TTC549 (cell line): ENCODE data around the gene DUS2.
"Not testable (repeated sequence)": the region's sequence is repeated elsewhere in the genome, so short reads cannot be mapped to it uniquely, and the experiment has no call there.

Experiments
- FAIRE-seq: peaks from 2 replicates; lab custom pipeline; 2012; peaks lifted over from hg19 to GRCh38; lab: Jason Lieb, UNC

DUS2 gene

DNA sequence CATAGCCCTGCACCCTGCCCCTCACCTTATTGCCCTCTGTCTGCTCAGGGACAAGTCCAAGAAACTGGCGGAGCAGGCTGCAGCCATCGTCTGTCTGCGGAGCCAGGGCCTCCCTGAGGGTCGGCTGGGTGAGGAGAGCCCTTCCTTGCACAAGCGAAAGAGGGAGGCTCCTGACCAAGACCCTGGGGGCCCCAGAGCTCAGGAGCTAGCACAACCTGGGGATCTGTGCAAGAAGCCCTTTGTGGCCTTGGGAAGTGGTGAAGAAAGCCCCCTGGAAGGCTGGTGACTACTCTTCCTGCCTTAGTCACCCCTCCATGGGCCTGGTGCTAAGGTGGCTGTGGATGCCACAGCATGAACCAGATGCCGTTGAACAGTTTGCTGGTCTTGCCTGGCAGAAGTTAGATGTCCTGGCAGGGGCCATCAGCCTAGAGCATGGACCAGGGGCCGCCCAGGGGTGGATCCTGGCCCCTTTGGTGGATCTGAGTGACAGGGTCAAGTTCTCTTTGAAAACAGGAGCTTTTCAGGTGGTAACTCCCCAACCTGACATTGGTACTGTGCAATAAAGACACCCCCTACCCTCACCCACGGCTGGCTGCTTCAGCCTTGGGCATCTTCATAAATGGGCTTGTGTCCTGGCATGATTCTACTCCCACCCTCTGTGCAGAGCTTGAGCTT lies 55.8 kb downstream of the DUS2 start:
- FAIRE-seq = no peak

DNA sequence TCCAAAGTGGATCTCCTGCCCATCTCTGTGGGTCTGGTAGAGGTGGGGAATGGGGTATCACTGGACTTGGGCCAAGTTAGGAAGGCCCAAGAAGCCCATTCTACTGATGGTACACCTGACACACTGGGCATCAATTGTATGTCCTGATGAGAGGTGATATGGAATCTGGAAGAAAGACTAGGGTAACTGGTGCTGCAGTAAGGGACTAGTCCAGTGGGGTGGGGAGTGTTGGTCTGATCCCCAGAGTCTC lies 56.2 kb downstream of the DUS2 start:
- no peak for FAIRE-seq

DNA sequence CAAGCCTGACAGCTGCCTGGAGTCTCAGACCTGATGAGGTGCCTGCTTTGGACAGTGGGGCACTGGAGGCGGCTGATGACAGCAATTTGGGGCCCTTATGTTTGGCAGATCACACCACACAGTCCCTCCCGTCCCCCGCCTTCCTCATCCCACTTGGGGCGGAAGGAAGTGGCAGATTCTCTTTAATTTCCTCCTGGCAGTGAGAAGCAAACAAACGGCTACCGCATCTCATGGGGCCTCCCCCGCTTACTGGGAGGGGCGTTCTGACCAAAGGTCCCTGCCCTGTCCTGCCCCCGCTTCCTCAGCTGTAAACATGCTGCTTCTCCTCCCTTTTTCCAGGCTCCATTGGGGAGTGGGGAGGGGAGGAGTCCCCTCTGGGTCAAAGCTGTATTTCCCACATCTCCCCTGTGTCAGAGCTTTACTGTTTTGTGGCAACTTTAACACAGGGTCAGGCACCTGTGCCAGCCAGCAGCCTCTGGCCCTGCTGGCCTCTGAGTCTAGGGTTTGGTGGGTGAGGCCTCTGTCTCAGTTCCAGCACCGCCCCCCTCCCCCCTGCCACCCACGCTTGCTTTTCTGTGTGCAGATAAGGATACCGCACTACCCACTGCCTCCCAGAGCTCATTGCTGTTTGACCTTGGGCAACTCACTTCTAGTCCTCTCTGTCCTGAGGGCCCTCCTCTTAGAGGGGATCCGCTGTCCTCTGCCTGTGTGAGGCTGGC lies 56.7 kb downstream of the DUS2 start:
- no peak for FAIRE-seq

DNA sequence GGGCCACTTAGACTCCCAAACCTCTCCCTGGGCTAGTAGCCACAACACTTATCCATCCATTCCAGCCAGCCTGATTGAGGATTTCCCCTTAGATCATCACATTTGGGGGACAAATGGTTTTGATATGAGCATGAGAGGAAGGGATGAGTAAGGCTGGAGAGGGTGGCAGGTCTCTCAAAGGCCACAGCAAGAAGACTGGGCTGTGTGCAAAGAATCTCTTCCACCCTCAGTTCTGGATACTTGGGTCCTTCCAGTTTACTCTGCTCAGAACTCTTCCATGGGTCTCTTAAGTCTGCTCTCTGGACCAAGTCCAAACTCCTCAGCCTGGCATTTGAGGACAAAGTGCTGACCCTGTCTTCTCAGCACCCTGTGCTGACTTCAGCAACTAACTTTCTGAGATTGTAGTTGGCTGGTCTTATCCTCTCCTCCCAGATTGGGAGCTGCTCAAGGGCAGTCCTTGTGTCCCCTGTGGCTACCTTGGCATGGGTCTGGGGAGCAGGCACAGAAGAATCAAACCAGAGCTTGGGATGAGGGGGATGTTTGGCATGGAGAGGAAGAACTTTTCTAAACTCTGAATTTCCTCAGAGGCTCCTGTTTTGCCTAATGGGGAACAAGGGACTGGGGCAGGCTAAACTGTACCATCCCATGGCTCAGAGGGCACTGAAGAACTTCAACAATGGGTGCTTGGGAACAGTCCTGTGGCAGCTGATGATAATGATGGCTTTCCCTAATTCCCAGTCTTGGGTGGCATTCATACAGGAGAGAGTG lies 59.0 kb downstream of the DUS2 start:
- no peak for FAIRE-seq

DNA sequence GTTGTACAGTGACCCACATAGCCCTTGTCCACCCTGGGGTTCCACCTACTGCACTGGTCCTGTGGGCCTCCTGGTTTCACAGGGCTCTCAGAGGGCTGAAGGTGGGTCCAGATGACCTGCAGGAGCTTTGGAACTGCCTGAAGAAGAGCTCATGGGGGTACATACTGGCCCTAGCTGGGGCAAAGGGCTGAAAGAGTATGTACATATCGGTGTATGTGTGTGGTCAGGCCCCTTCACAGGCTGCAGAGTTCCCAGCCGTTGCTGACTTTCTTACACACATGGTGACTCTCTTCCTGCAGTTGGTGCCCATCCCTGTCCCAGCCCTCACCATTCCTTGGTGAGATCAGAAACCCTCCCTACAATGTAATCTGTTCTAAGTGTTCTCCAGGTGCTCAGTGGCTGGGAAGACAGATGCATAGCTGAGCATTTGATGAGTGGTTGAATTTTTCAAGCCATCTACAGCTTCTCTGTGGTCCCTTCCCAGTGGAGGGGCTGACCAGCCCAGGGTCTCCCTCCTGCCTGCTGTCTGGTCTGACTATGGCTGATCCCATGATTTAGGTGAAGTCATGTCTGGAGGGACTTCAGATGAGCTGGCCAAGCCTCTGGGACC lies 59.6 kb downstream of the DUS2 start:
- FAIRE-seq = no peak

DNA sequence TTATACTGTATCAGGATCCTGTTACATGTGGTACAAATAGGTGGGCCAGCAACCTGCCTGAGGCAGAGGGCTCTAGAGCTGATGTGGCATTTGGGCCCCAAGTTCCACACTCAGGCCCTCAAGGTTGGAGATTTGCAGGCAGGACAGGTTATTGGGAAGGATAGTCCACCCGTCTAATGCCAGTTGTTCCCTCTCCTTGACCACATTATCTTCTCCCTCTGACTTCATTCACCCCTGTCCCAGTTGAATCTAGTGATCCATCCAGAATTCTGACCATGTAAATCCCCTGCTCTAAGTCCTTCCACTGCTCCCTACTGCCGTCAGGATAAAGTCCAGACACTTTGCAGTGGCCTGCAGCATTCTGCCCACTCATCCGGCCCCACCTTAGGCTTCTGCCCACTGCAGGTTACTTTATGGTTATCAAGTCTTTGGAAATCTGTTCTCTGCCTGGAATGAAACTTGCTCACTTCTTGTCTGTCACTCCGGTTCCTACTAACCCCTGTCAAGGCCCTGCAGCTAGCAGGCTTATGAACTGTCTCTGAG lies 60.2 kb downstream of the DUS2 start:
- FAIRE-seq = no peak

DNA sequence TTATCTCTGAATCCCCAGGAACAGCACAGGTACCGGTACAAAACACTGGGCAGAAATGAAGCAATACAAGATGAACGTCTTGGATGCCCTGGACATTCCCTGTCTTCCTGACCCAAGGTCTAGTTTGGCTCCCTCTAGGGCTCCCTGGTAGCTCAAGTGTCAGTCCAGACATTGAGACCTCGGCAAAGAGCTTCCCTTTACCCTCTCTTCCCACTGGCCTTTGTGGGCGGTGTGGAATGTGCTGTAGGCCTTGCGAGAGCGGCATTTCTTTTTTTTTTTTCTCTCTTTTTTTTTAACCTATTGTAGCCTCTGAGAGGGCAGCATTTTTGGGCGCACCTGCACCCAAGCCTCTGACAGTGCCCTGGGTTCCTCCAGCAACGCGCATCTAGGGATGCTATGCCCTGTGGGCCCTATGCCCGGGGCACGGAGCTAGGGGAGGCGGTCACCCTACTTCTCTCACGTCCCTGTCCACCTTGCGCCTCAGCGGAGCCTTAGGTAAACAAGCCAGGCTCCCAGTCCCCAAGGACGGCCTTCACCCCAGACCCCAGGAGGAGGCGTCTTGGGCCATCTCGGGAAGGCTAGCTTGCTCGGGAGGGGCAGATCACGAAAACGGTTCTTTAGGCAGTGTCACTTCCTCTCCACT lies 60.9 kb downstream of the DUS2 start:
- no peak for FAIRE-seq

DNA sequence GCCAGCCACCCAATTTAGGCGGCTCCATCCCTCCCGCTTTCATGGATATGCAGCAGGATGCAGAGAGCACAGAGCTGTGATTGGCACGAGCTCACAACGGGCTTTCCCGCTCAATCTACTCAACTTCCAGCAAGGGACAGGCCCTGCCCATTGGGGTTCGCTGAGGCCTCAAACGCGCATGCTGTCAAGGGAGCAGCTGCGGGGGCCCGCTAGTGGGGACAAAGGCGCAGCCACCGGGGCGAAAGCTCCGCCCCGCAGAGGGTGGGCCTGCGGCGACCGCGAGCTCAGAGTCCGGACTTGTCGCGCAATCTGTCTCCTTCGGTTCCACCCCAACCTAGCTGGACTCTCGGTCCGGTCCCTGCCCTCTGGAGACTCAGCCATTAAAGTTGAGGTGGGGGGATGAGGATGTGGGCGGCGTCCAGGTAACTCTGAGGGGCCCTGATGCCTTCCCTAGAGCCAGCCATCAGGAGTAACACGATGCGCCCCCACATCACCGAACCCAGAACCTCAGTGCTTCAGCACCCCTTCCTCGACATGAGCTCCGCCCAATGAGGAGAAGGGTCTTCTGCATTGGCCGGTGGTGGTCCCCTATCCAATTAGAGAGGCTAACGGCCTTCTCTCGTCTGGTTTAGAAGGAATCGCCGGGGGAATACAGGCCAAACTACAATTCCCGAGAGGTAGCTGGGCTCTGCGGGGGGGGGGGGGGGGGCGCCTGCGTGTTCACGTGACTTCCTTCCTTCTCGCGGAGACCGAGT lies 61.6 kb downstream of the DUS2 start:
- no peak for FAIRE-seq

DNA sequence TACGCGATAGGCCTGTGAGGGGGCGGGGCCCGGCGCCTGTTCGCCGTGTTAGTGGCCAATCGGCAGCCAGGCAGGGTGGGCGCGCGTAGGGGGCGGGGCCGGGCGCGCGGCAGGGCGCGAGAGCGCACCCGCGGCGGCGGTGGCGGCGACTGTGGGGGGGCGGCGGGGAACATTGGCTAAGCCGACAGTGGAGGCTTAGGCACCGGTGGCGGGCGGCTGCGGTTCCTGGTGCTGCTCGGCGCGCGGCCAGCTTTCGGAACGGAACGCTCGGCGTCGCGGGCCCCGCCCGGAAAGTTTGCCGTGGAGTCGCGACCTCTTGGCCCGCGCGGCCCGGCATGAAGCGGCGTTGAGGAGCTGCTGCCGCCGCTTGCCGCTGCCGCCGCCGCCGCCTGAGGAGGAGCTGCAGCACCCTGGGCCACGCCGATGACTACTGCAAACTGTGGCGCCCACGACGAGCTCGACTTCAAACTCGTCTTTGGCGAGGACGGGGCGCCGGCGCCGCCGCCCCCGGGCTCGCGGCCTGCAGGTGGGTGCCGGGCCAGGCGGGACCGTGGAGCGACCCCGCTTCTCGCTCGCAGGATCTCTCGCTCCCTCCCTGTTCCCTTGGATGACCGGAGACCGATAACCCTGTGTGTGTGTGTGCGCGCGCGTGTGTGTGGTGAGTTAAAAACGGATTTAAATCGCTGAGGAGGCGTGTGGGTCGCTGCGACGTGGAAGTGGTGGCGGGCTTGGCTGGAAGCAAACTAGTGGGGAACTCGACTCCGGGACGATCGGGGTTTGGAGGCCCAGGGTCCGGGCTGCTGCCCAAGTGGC lies 62.4 kb downstream of the DUS2 start, which contains the start of gene NFATC3:
Gene NFATC3, plus strand, starts transcription at position 112 of the 813 bp plus-strand sequence. Its CDS starts 312 bp downstream, at position 424.
- FAIRE-seq = no peak

DNA sequence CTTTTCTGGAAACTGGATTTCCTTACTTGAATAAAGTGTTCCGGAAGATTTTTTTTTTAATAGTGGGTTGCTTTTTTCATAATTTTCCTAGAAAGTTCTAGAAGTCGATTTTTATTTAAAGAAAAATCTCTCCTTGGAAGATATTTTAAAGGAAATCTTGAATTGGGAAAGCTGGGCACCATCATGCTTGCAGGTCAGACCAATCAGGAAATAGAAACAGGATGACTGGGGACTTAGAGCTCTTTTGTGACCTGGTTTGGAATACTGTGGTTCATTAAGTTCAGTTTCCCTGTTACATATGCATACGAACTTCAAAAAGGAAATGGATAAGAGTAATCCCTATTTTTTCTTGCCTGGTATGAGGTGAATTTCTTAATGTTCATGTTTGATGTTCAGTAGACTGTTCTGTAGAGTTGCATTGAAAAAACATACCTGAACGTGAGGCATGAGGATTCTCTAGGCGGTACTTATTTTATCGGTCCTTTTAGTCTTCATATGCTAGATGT lies 63.3 kb downstream of the DUS2 start:
- FAIRE-seq = no peak

DNA sequence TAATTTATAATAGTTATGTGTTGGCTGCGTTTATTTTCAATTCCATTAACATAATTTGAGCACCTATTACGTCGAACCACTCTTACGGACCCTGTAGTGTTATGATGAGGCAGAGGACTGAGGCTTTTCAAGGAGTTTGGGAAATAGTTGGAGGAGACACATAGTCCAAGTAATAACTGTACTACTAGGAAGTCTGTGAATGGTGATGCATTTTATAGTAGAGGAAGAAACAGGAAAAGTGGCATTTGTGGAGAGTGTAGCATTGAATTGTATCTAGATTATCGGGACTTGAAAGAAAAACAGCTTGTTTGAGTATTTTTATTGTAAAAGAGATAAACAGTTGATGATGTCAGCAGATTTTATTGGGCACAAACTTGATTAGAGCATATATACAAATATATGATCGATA lies 63.8 kb downstream of the DUS2 start:
- no peak for FAIRE-seq

DNA sequence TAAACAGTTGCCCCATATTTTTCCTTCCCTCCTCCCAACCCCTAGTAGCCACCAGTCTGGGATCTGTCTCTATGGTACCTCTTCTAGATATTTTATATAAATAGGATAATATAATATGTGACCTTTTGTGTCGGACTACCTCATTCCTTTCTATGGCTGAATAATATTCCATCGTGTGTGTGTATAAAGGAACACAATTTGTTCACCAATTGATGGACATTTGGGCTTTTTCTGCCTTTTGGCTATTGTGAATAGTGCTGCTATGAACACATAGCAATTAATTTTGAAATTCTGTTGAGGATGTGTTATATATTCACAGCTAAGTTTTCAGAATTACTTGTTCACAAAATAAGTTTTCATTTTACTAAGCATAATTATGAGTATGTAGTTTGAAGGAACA lies 64.6 kb downstream of the DUS2 start:
- FAIRE-seq = no peak

DNA sequence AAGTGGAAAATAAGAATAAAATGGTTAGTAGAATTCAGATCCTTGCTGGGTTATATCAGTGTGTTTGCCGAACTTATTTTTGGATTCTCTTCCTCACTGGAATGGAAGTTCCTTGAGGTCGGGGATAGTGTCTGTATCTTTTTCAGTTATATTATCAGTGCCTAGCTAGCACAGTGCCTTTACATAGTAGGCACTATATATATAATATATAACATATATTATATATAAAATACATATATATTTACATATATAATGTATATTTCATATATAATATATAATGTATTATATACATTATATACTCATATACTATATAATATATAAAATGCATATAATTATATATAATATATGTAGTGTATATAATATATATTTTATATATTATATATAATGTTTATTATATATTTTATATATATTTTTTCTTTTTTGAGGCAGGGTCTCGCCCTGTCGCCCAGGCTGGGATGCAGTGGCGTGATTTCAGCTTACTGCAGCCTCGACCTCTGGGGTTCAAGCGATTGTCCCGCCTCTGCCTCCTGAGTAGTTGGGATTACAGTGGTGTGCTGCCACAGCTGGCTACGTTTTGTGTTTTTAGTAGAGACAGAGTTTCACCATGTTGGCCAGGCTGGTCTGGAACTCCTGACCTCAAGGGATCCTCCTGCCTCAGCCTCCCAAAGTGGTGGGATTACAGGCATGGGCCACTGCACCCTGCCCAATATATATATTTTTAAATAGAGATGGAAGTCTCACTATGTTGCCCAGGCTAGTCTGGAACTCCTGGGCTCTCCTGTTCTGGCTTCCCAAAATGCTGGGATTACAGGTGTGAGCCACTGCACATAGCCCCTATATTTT lies 65.3 kb downstream of the DUS2 start:
- peak; percentile 80 for FAIRE-seq

DNA sequence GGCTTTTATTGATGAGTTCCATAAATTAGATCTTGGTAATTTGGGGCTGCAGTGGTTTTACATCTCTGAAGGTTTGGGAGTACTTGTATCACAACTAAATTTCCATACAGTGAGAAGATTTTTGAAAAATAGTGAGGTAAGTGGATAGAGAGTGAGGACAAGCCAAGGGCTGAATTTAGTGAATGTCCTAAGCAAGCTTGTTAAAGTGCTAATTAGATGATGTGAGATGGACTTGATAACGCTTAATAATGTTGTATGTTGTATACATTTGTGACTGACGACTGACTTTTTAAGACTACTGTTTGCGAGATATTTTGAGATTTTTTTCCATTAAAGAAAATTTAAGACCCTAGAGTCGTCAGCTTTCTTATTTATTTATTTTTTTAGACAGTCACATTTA lies 66.0 kb downstream of the DUS2 start:
- no peak for FAIRE-seq

DNA sequence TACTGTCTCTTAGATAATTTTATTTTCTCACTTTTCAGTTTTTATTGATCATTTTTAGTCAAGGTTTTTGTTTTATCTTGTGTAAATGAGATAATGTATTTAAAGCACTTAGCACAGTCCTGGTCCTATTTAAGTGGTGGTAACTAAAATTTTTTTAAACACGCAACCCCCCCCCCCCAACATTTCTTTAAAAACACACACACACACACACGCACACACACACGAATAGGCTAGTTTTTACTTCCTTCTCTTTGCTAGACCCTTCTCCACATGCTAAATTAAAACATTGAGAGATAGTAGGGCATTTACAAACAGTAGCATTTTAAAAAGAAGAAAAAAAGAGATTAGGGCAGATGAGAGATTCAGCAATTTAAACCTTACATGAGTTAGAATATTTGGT lies 67.0 kb downstream of the DUS2 start:
- FAIRE-seq = no peak

DNA sequence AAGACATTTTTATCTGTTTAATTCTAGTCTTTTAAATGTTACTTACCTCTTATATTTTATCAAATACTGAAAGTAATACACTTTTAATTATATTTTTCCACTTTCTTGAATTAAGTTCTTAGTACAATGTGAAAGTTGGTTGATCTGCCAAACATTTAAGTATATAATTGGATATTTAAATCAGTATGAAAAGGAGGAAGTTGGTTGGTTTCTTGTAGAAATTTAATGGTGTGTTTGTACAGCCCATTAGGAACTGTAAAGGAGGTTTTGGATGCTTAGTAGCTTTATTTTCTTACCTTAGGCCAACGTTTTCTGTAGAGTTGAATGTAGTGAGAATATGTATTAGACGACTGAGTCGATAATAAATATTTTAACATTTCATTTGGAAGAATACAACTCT lies 67.4 kb downstream of the DUS2 start:
- no peak for FAIRE-seq

DNA sequence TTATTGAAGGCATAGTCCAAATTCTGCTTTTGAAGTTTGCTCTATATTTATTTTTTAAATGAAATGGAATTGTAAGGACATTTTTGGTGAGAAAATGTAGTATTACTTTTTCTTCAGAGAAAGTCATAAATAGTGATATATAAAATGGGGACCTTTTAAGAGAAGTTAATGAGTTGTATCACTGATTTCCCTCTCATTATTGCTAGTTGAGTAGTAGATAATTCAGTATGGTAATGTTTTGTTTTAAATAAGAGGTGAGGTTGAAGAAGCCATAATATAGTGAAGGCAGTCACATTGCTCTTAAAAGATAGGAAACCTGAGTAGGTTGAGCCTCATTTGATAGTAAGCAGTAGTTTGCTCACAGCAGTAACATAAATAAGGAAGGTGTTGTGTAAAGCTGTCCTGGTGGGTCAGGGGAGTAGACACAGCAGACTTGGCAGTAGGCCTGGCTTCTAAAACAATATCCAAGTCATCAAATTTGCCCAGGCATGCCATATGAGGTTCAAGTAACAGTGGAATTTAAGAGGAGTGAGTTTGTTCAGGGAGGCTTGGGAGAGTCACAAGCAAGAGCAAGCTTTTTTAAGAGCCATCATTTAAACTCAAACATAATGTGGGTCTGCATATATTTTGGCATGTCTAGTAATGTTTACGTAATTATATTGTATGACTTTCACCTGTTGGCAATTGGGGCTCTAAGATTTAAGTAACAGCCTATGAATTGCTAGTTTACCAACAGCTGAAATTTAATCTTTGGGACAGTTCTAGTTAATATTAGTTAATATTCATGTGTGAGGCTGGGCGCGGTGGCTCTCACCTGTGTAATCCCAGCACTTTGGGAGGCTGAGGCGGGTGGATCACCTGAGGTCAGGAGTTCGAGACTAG lies 68.5 kb downstream of the DUS2 start:
- FAIRE-seq = no peak

DNA sequence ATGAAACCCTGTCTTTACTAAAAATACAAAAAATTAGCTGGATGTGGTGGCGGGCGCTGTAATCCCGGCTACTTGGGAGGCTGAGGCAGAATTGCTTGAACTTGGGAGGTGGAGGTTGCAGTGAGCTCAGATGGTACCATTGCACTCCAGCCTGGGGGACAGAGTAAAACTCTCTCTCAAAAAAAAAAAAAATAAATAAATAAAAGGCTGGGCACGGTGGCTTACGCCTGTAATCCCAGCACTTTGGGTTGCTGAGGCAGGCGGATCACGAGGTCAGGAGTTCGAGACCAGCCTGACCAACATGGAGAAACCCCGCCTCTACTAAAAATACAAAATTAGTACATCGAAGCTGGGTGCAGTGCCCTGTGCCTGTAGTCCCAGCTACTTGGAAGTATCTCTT lies 69.2 kb downstream of the DUS2 start:
- not testable (repeated sequence) for FAIRE-seq
